22Rv1 (cell line): ENCODE data around the gene POLR2C.

Source experiments
- ZFX ChIP-seq: fragments of 450-650 bp; IDR thresholded peaks from 2 replicates; pipeline ENCODE4 v1.6.1; 2017; ENCODE audit warnings: antibody characterized with exemption, borderline replicate concordance
- TF ChIP-seq, protein P1 (sequence below): fragments of 450-650 bp; IDR thresholded peaks from 2 replicates; pipeline ENCODE4 v1.5.1; 2017; ENCODE audit warnings: mild to moderate bottlenecking

DNA sequence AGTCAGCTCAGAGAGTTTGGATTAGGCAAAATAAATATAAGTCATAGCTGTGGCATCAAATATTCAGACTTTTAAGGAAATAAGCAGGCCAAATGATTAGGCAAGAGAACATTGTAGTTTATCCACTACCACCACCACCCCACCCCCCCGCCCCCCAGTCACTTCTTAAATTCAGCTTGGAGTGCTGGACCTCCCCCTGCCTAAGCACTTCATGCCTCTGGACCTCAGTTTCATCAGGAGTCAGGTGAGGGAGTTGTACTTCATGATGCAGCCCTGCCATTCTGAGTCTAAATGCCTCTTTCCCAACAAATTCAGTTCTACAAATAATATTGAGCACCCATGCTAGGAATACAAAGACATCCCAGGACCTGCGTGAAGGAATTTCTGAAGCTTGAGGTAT, 2.0 kb downstream of the POLR2C start:
- TF ChIP-seq, protein P1, sequence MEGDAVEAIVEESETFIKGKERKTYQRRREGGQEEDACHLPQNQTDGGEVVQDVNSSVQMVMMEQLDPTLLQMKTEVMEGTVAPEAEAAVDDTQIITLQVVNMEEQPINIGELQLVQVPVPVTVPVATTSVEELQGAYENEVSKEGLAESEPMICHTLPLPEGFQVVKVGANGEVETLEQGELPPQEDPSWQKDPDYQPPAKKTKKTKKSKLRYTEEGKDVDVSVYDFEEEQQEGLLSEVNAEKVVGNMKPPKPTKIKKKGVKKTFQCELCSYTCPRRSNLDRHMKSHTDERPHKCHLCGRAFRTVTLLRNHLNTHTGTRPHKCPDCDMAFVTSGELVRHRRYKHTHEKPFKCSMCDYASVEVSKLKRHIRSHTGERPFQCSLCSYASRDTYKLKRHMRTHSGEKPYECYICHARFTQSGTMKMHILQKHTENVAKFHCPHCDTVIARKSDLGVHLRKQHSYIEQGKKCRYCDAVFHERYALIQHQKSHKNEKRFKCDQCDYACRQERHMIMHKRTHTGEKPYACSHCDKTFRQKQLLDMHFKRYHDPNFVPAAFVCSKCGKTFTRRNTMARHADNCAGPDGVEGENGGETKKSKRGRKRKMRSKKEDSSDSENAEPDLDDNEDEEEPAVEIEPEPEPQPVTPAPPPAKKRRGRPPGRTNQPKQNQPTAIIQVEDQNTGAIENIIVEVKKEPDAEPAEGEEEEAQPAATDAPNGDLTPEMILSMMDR: no peak
- no peak for TF ChIP-seq ZFX
